Left lung (tissue), 10 donors: ENCODE data around the gene PLPP7. TPM values are rescaled to one million over a fixed set of nuclear protein-coding genes. Genes with fewer than 3 reads are reported as not detected.

ENCODE experiments used
- ATAC-seq: fragments of 200-7000 bp; cut with Tn5 transposase; one replicate; pipeline ENCODE4 v1.9.1; 2020; ENCODE audit warnings: moderate library complexity
- DNase-seq, 4 donors: peaks; one replicate each; pipeline ENCODE4 v3.0.0-alpha.2; 2013 to 2020
- H3K27ac ChIP-seq, 2 donors: fragments of 200-600 bp; sonication (generic) in 1 of 2; one replicate each; pipeline versions ENCODE4 v1.5.0 to v1.8.0; 2020 to 2021
- H3K27me3 ChIP-seq, 2 donors: fragments of 200-600 bp; sonication (generic) in 1 of 2; one replicate each; pipeline versions ENCODE4 v1.5.0 to v1.8.0; 2020 to 2021
- H3K36me3 ChIP-seq, 2 donors: fragments of 200-600 bp; sonication (generic) in 1 of 2; one replicate each; pipeline versions ENCODE4 v1.5.0 to v1.8.0; 2020 to 2021
- H3K4me1 ChIP-seq, 2 donors: fragments of 200-600 bp; one replicate each; pipeline ENCODE4 v1.8.0; 2021
- H3K4me3 ChIP-seq, 2 donors: fragments of 200-600 bp; sonication (generic) in 1 of 2; one replicate each; pipeline versions ENCODE4 v1.5.0 to v1.8.0; 2020 to 2021; ENCODE audit warnings: mild to moderate bottlenecking in 1 of 2
- H3K9me3 ChIP-seq, 2 donors: fragments of 200-600 bp; sonication (generic) in 1 of 2; one replicate each; pipeline versions ENCODE4 v1.5.0 to v1.8.0; 2020 to 2021
- CTCF ChIP-seq, 2 donors: fragments of 200-600 bp; sonication (generic) in 1 of 2; IDR thresholded peaks; one replicate each; pipeline versions ENCODE4 v1.5.0 to v1.8.0; 2021; ENCODE audit warnings: antibody characterized with exemption in 2 of 2
- intact Hi-C, 2 donors: fragments of 100-400 bp; cut with DNase I; formaldehyde crosslinking; loops; one replicate each; pipeline versions ENCODE4 v1.11.2 to v1.14.2; 2022
- polyA plus RNA-seq, 6 donors: library from polyadenylated mRNA; unstranded; fragments of 120-200 nt; gene quantifications; one replicate each; pipeline ENCODE4 v1.2.1, GENCODE V29; 2013; ENCODE audit not compliant: insufficient read length in 6 of 6
- total RNA-seq, 2 donors: library from RNA; stranded (reverse); fragmentation: NEBNext Ultra II Directional; extraction: Animal tissue kit (Norgen Biotek cat#: 25700); gene quantifications; one replicate each; pipeline ENCODE4 v1.2.1, GENCODE V29; 2021
- donor health status: DM: no; HTN: yes; CAD: no.
- donor health status: DM: no; HTN: no; CAD: no.

PLPP7 gene
- total and polyA plus RNA-seq, 8 donors = 1.1 to 2.3 (median 1.4) TPM

GRCh38 chr9:131319486-131319885, 30.0 kb downstream of the PLPP7 start:
- Histone ChIP-seq H3K4me1 (no peaks in the 10 kb centered on the region), H3K27me3 (no peaks in the 10 kb centered on the region), H3K4me3 (no peak overlapping the region), H3K36me3 (no peaks in the 10 kb centered on the region), H3K9me3 (no peaks in the 10 kb centered on the region), H3K27ac (no peak overlapping the region)
- ATAC-seq = no peak
- intact Hi-C loops = loop anchor here in 1 of 2 donors (10.0 kb wide), 1 partner anchor 135 kb away; no protein-coding TSS in a partner anchor
- peak in 1 of 4 donors; percentile 51 for DNase-seq
- no peak for TF ChIP-seq CTCF (IDR thresholded peaks at IDR 0.05)

- no peaks in the 10 kb centered on the region for H3K27me3 ChIP-seq
- no peak overlapping the region for H3K4me3 ChIP-seq
- no peaks in the 10 kb centered on the region for H3K36me3 ChIP-seq
- H3K27ac ChIP-seq = no peak overlapping the region
- intact Hi-C loops = no loop called here
- H3K9me3 ChIP-seq = no peaks in the 10 kb centered on the region
- DNase-seq (peak in 2 of 4 donors; percentile 10 to 49), ATAC-seq (no peak)
- TF ChIP-seq CTCF (IDR thresholded peaks at IDR 0.05) = no peak
- H3K4me1 ChIP-seq = no peaks in the 10 kb centered on the region
Observed at GRCh38 chr9:131320031-131320685, 30.6 kb downstream of the PLPP7 start.

GRCh38 chr9:131323629-131324028, 34.1 kb downstream of the PLPP7 start:
- intact Hi-C loops = no loop called here
- no peak for ATAC-seq
- no peak overlapping the region for H3K27ac ChIP-seq
- H3K27me3 ChIP-seq = no peaks in the 10 kb centered on the region
- H3K9me3 ChIP-seq = no peaks in the 10 kb centered on the region
- DNase-seq = peak in 1 of 4 donors; percentile 38
- peaks cover 0 to 3% of the 10 kb centered on the region in 2 donors for H3K4me1 ChIP-seq
- no peaks in the 10 kb centered on the region for H3K36me3 ChIP-seq
- H3K4me3 ChIP-seq = no peak overlapping the region
- no peak for TF ChIP-seq CTCF (IDR thresholded peaks at IDR 0.05)

- intact Hi-C loops = no loop called here
- peak in 1 of 4 donors; percentile 59 for DNase-seq
Observed at GRCh38 chr9:131324736-131325679, 35.5 kb downstream of the PLPP7 start.

More at GRCh38 chr9:131324736-131325679, 35.5 kb downstream of the PLPP7 start:
- Histone ChIP-seq H3K27me3 (no peaks in the 10 kb centered on the region), H3K36me3 (no peaks in the 10 kb centered on the region), H3K4me3 (no peak overlapping the region), H3K27ac (no peak overlapping the region), H3K9me3 (no peaks in the 10 kb centered on the region), H3K4me1 (peaks cover 0 to 3% of the 10 kb centered on the region in 2 donors)
- TF ChIP-seq CTCF (IDR thresholded peaks at IDR 0.05) = no peak
- no peak for ATAC-seq
